Heart right ventricle (tissue), 16 donors: ENCODE results near the gene SLIT3. TPM values are rescaled to one million over a fixed set of nuclear protein-coding genes. Genes with fewer than 3 reads are reported as not detected.

Experiments used
- ATAC-seq, 8 donors: fragments of 200-7000 bp; cut with Tn5 transposase; one replicate each; pipeline ENCODE4 v1.9.1; 2020; ENCODE audit warnings: mild to moderate bottlenecking in 8 of 8, moderate library complexity in 8 of 8, moderate number of reproducible peaks in 1 of 8
- DNase-seq, 2 donors: peaks; one replicate each; pipeline ENCODE4 v3.0.0-alpha.2; 2020
- H3K27ac ChIP-seq, 10 donors: fragments of 200-600 bp; sonication (generic) in 2 of 10; one replicate each; pipeline versions ENCODE4 v1.5.0 to v1.8.0; 2020 to 2022; ENCODE audit warnings: mild to moderate bottlenecking in 3 of 10
- H3K27me3 ChIP-seq, 7 donors: fragments of 200-600 bp; one replicate each; pipeline ENCODE4 v1.8.0; 2021 to 2022; ENCODE audit warnings: mild to moderate bottlenecking in 2 of 7
- H3K36me3 ChIP-seq, 9 donors: fragments of 200-600 bp; sonication (generic) in 1 of 9; one replicate each; pipeline versions ENCODE4 v1.5.0 to v1.8.0; 2020 to 2022; ENCODE audit warnings: mild to moderate bottlenecking in 2 of 9
- H3K4me1 ChIP-seq, 9 donors: fragments of 200-600 bp; sonication (generic) in 1 of 9; one replicate each; pipeline versions ENCODE4 v1.5.0 to v1.8.0; 2020 to 2022; ENCODE audit warnings: mild to moderate bottlenecking in 4 of 9
- H3K4me3 ChIP-seq, 10 donors: fragments of 200-600 bp; sonication (generic) in 2 of 10; one replicate each; pipeline versions ENCODE4 v1.5.0 to v1.8.0; 2020 to 2022; ENCODE audit warnings: mild to moderate bottlenecking in 7 of 10, moderate library complexity in 2 of 10
- H3K9me3 ChIP-seq, 11 donors: fragments of 200-600 bp in 10 of 11; sonication (generic) in 2 of 11; one replicate each; pipeline versions ENCODE4 v1.5.0 to v1.8.0; 2013 to 2022; ENCODE audit warnings: mild to moderate bottlenecking in 2 of 11, control low read depth in 1 of 11, moderate library complexity in 1 of 11
- WGBS, 2 donors: extraction: QIAGEN DNeasy Blood & Tissue Kit; methylation state at CpG; one replicate each; pipeline ENCODE4 v1.1.7; 2013; ENCODE audit warnings: inconsistent platforms in 1 of 2; 5-methylcytosine and 5-hydroxymethylcytosine counted together
- intact Hi-C, 10 donors: fragments of 100-400 bp; cut with DNase I; formaldehyde crosslinking; loops; one replicate each; pipeline versions ENCODE4 v1.11.1 to v1.14.2; 2022
- polyA plus RNA-seq, 2 donors: library from polyadenylated mRNA; stranded (reverse); fragments of 200-250 nt; gene quantifications; one replicate each; pipeline ENCODE4 v1.2.3, GENCODE V29; 2013
- total RNA-seq, 10 donors: library from RNA; stranded (reverse); fragmentation: NEBNext Ultra II Directional in 3 of 10; extraction: Animal tissue kit (Norgen Biotek cat#: 25700) in 3 of 10; gene quantifications; one replicate each; pipeline versions ENCODE4 v1.2.1 to v1.2.4, GENCODE V29; 2021 to 2023
- TF ChIP-seq, protein P1 (sequence below), 9 donors: fragments of 200-600 bp; sonication (generic) in 2 of 9; IDR thresholded peaks; one replicate each; pipeline versions ENCODE4 v1.5.0 to v1.8.0; 2021 to 2022; ENCODE audit warnings: antibody characterized with exemption in 9 of 9, mild to moderate bottlenecking in 5 of 9, moderate library complexity in 1 of 9
- donor health status: Arrhythmogenic right ventricular cardiomyopathy.
- donor health status: ischemic (EF 13 %, LVEDD 7.1; RV severe dilation, severe dysfunction).
- donor health status: healthy with polysubstance abuse.
- donor health status: DM: no; HTN: yes; CAD: no.
- donor health status: DM: no; HTN: no; CAD: no.
- donor health status: ischemic (EF 25% LVEDD 6.9; RV normal size, moderate dysfunction).
- donor health status: ischemic (EF 25% LVEDD 5.7; RV mildly dilated, moderate dysfunction).
- donor health status: healthy.
- donor health status: DM: yes; HTN: yes; CAD: no.
- donor health status: Ischemic cardiomyopathy.
- donor health status: ischemic (EF 35%, LVEDD 5.7; RV mildly dilated, moderate dysfunction).
- donor health status: nonischemic (EF 11% LVEDD 7.7; RV severe dilation, severe dysfunction).
- donor health status: DM: yes; HTN: yes; CAD: no.
- donor health status: PGD.
- donor health status: ischemic (EF 29% LVEDD 5.4; RV normal size, mild dysfunction).
- donor health status: nonischemic (EF 23%, LVEDD 6.1; RV moderate dilation, normal function).

The SLIT3 gene
- total and polyA plus RNA-seq, 12 donors: 2.0 to 29.2 (median 12.1) TPM

DNA sequence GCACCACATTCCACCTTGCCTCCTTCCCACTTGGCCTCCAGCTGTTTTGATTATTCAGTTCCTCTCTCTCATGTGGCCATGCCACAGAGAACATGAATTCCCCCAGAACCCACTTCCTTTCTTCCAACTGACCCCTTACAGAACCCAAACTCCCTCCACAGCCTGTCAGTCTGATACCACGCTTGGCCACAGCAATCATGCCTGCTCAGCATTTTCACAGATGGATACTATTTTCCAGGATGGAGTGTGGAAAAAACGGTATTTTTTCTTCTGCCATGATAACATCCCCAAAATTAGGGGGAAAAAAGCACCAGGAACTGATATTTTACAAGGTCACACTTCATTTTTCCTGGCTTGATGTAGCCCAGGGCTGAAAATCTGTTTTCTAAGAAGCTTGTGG is 34.9 kb upstream of the SLIT3 start:
- intact Hi-C loops: no loop called here
- Histone ChIP-seq H3K9me3 (no peaks in the 10 kb centered on the region), H3K27ac (no peak overlapping the region), H3K36me3 (no peaks in the 10 kb centered on the region), H3K4me3 (no peak overlapping the region), H3K4me1 (no peaks in the 10 kb centered on the region), H3K27me3 (peaks cover 0 to 32% (median 3%) of the 10 kb centered on the region in 7 donors)
- DNase-seq (no peak), ATAC-seq (no peak)
- TF ChIP-seq, protein P1, sequence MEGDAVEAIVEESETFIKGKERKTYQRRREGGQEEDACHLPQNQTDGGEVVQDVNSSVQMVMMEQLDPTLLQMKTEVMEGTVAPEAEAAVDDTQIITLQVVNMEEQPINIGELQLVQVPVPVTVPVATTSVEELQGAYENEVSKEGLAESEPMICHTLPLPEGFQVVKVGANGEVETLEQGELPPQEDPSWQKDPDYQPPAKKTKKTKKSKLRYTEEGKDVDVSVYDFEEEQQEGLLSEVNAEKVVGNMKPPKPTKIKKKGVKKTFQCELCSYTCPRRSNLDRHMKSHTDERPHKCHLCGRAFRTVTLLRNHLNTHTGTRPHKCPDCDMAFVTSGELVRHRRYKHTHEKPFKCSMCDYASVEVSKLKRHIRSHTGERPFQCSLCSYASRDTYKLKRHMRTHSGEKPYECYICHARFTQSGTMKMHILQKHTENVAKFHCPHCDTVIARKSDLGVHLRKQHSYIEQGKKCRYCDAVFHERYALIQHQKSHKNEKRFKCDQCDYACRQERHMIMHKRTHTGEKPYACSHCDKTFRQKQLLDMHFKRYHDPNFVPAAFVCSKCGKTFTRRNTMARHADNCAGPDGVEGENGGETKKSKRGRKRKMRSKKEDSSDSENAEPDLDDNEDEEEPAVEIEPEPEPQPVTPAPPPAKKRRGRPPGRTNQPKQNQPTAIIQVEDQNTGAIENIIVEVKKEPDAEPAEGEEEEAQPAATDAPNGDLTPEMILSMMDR (IDR thresholded peaks at IDR 0.05): no peak
- 55 to 66% methylated on average over 2 of the region's 2 CpGs for WGBS, 2 donors

DNA sequence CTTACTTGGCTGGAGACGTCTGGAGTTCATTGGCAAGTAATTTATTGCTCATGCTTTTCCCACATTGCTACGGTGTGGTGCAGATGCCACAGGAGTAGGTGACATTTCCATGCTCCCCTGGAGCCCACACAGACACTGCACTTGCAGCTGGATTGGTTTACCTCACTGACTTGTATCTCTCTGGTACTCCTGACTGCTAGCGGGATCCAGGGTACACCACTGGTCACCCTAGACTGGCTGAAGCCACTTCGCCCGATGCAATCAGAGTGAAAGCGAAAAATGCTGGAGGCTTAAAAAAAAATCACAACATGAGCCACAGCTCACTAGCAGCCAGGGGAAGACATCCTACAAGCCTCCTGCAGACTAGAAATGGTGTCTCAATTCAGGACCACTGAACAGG is 32.6 kb upstream of the SLIT3 start:
- H3K9me3 ChIP-seq: no peaks in the 10 kb centered on the region
- no peaks in the 10 kb centered on the region for H3K4me1 ChIP-seq
- ATAC-seq (no peak), DNase-seq (no peak)
- peaks cover 0 to 32% (median 3%) of the 10 kb centered on the region in 7 donors for H3K27me3 ChIP-seq
- TF ChIP-seq, protein P1 (IDR thresholded peaks at IDR 0.05): no peak
- H3K27ac ChIP-seq: no peak overlapping the region
- H3K36me3 ChIP-seq: no peaks in the 10 kb centered on the region
- H3K4me3 ChIP-seq: no peak overlapping the region
- whole genome bisulfite sequencing, 2 donors: 83 to 87% methylated on average over 6 of the region's 6 CpGs
- intact Hi-C loops: no loop called here

DNA sequence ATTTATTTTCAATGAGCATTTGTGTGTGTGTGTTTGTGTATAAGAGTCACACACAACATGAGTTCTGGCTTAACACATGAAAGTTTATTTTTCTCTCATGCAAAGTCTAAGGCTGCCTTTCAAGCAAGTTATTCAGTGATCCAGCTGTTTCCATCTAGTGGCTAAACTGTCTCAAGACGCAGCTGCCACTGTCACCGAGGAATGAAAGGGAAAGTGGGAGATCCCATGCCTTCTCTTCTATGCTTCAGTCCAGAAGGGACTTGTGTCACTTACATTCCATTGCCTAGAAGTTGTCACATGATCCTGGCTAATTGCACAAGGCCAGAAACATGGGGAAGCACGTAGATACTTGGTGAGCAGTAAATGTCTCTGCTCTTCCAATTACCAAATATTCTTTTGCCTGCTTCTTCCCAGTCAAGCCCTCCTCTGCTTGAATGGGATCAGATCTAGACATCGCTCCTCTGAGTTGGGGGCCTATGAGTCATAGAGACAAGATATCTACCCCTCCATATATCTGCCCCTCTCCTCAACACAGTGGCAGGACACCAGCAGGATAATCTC is 30.4 kb upstream of the SLIT3 start:
- TF ChIP-seq, protein P1 (IDR thresholded peaks at IDR 0.05): peak in 1 of 9 donors; percentile 6
- DNase-seq: no peak
- Histone ChIP-seq H3K27ac (no peak overlapping the region), H3K36me3 (no peaks in the 10 kb centered on the region), H3K27me3 (peaks cover 0 to 24% (median 3%) of the 10 kb centered on the region in 7 donors), H3K9me3 (no peaks in the 10 kb centered on the region), H3K4me1 (no peaks in the 10 kb centered on the region), H3K4me3 (no peak overlapping the region)
- no peak for ATAC-seq
- 53 to 57% methylated on average over 4 of the region's 4 CpGs for WGBS, 2 donors
- intact Hi-C loops: no loop called here

DNA sequence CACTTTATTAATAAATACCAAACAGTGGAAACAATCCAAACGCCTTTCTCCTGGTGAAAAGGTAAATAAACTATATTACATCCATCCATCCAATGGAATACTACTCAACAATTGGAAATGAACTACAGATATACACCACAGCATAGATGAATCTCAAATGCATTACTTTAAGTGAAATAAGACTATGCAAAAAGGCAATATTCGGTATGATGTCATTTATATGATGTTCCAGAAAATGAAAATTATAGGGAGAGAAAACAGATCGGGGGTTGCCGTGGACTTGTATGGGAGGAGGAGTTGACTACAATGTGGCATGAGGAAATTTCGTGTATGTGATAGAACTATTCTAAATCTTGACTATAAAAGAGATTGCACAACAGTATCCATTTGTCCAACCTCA is 27.5 kb upstream of the SLIT3 start:
- ATAC-seq (no peak), DNase-seq (no peak)
- Histone ChIP-seq H3K4me1 (no peaks in the 10 kb centered on the region), H3K9me3 (no peaks in the 10 kb centered on the region), H3K4me3 (no peak overlapping the region), H3K36me3 (no peaks in the 10 kb centered on the region), H3K27ac (no peak overlapping the region), H3K27me3 (peaks cover 0 to 14% (median 0%) of the 10 kb centered on the region in 7 donors)
- TF ChIP-seq, protein P1 (IDR thresholded peaks at IDR 0.05): no peak
- intact Hi-C loops: no loop called here
- WGBS, 2 donors: 81 to 91% methylated on average over 5 of the region's 5 CpGs
